IMR-90 (cell line): ENCODE results near the gene HMGCL. TPM values are rescaled to one million over a fixed set of nuclear protein-coding genes. Genes with fewer than 3 reads are reported as not detected.

ENCODE experiments used
- ATAC-seq: fragments of 200-7000 bp; cut with Tn5 transposase; 2 replicates; pipeline ENCODE4 v1.9.1; 2020; ENCODE audit warnings: low read depth, mild to moderate bottlenecking, moderate library complexity
- BruUV-seq: library from RNA; stranded (reverse); fragments of 400-500 nt; replicated peaks from 2 replicates; lab custom pipeline; 2021; lab: Mats Ljungman, UMichigan
- CTCF ChIA-PET: fragments of 300-600 bp; formaldehyde crosslinking; extraction: SDS; loops from one replicate; lab custom pipeline; 2021; ENCODE audit warnings: antibody characterized with exemption; lab: Yijun Ruan, JAX
- POLR2A ChIA-PET: fragments of 300-600 bp; sonication (Branson Sonifier 250); formaldehyde crosslinking; loops from one replicate; lab custom pipeline; 2022; ENCODE audit warnings: antibody characterized with exemption; ENCODE audit not compliant: unreplicated experiment; lab: Charles Lee
- DNase-seq: peaks from one replicate; pipeline ENCODE4 v3.0.0; 2013
- H2AFZ ChIP-seq: replicated peaks from 2 replicates; pipeline ENCODE3; 2013; ENCODE audit warnings: low read length, mild to moderate bottlenecking; ENCODE audit not compliant: poor library complexity
- H2AK5ac ChIP-seq: 2 replicates; pipeline ENCODE4 v1.6.1; 2013; ENCODE audit warnings: low read depth, low read length, inconsistent platforms
- H2AK9ac ChIP-seq: replicated peaks from 2 replicates; pipeline ENCODE3; 2013; ENCODE audit warnings: mild to moderate bottlenecking, low read depth, low read length, moderate library complexity; ENCODE audit not compliant: poor library complexity
- H2BK120ac ChIP-seq: 2 replicates; pipeline ENCODE4 v1.6.1; 2013; ENCODE audit warnings: low read depth, low read length, inconsistent platforms
- H2BK15ac ChIP-seq: 3 replicates; pipeline ENCODE4 v1.6.1; 2013; ENCODE audit warnings: low read depth, low read length, inconsistent platforms
- H2BK20ac ChIP-seq: 2 replicates; pipeline ENCODE4 v1.6.1; 2013; ENCODE audit warnings: low read depth, mild to moderate bottlenecking, inconsistent platforms, low read length, moderate library complexity
- H2BK5ac ChIP-seq: 2 replicates; pipeline ENCODE4 v1.6.1; 2013; ENCODE audit warnings: mild to moderate bottlenecking, low read depth, low read length, inconsistent platforms; ENCODE audit not compliant: poor library complexity, severe bottlenecking
- H3K14ac ChIP-seq: replicated peaks from 2 replicates; pipeline ENCODE4 v1.6.1; 2013; ENCODE audit warnings: low read depth, low read length, inconsistent platforms
- H3K18ac ChIP-seq: 2 replicates; pipeline ENCODE4 v1.6.1; 2013; ENCODE audit warnings: low read depth, low read length, control low read depth
- H3K23ac ChIP-seq: 2 replicates; pipeline ENCODE4 v1.6.1; 2013; ENCODE audit warnings: low read depth, low read length, inconsistent platforms
- H3K27ac ChIP-seq: 2 replicates; pipeline ENCODE4 v1.5.1; 2013; ENCODE audit warnings: mild to moderate bottlenecking, control low read depth, low read length; ENCODE audit not compliant: insufficient read depth
- H3K27me3 ChIP-seq: 2 replicates; pipeline ENCODE4 v1.6.1; 2013; ENCODE audit warnings: low read length; ENCODE audit not compliant: control insufficient read depth, insufficient read depth
- H3K36me3 ChIP-seq: 2 replicates; pipeline ENCODE4 v1.6.1; 2013; ENCODE audit warnings: low read length, mixed read lengths; ENCODE audit not compliant: control insufficient read depth, insufficient read depth
- H3K4ac ChIP-seq: 2 replicates; pipeline ENCODE4 v1.6.1; 2013; ENCODE audit warnings: low read depth, low read length, inconsistent platforms
- H3K4me1 ChIP-seq: 2 replicates; pipeline ENCODE4 v1.6.1; 2013; ENCODE audit warnings: low read length, mixed read lengths; ENCODE audit not compliant: control insufficient read depth, insufficient read depth
- H3K4me2 ChIP-seq: 2 replicates; pipeline ENCODE4 v1.6.1; 2013; ENCODE audit warnings: low read depth, mild to moderate bottlenecking, control low read depth, low read length, moderate library complexity
- H3K4me3 ChIP-seq: 2 replicates; pipeline ENCODE4 v1.5.1; 2013; ENCODE audit warnings: low read depth, mild to moderate bottlenecking, control low read depth, low read length, moderate library complexity; ENCODE audit not compliant: insufficient read depth
- H3K56ac ChIP-seq: 2 replicates; pipeline ENCODE4 v1.6.1; 2013; ENCODE audit warnings: low read length, inconsistent platforms; ENCODE audit not compliant: insufficient read depth; ENCODE audit errors: extremely low read depth
- H3K79me1 ChIP-seq, 2 experiments: 2 replicates each; pipeline ENCODE4 v1.6.1; 2013; ENCODE audit warnings: low read length in 2 of 2, inconsistent platforms in 1 of 2, low read depth in 1 of 2
- H3K9ac ChIP-seq: 2 replicates; pipeline ENCODE4 v1.6.1; 2013; ENCODE audit warnings: low read depth, low read length, control low read depth
- H3K9me1 ChIP-seq: 2 replicates; pipeline ENCODE4 v1.6.1; 2013; ENCODE audit warnings: low read length, inconsistent platforms; ENCODE audit not compliant: insufficient read depth
- H3K9me3 ChIP-seq: 2 replicates; pipeline ENCODE4 v1.6.1; 2013; ENCODE audit warnings: low read length; ENCODE audit not compliant: control insufficient read depth, insufficient read depth
- H4K20me1 ChIP-seq: 2 replicates; pipeline ENCODE4 v1.6.1; 2013; ENCODE audit warnings: low read length, inconsistent platforms; ENCODE audit not compliant: insufficient read depth
- H4K5ac ChIP-seq: 2 replicates; pipeline ENCODE4 v1.6.1; 2013; ENCODE audit warnings: mild to moderate bottlenecking, low read depth, low read length, control low read depth
- H4K8ac ChIP-seq, 2 experiments: 2 replicates each; pipeline ENCODE4 v1.6.1; 2013; ENCODE audit warnings: low read depth in 2 of 2, low read length in 2 of 2, control low read depth in 1 of 2, inconsistent platforms in 1 of 2
- H4K91ac ChIP-seq: 2 replicates; pipeline ENCODE4 v1.6.1; 2013; ENCODE audit warnings: low read depth, low read length, inconsistent platforms; ENCODE audit not compliant: insufficient read depth
- BHLHE40 ChIP-seq: fragments of 150-350 bp; IDR thresholded peaks from 2 replicates; pipeline ENCODE4 v1.6.1; 2016; ENCODE audit warnings: mild to moderate bottlenecking, low read depth, low read length
- CTCF ChIP-seq: conservative IDR thresholded peaks from 2 replicates; pipeline ENCODE4 v1.5.1; 2012; ENCODE audit warnings: mild to moderate bottlenecking, low read depth, low read length, improper control_type of control experiment
- MAFK ChIP-seq: IDR thresholded peaks from 2 replicates; pipeline ENCODE4 v1.6.1; 2012; ENCODE audit warnings: low read depth, low read length, improper control_type of control experiment
- MXI1 ChIP-seq: IDR thresholded peaks from 2 replicates; pipeline ENCODE4 v1.6.1; 2012; ENCODE audit warnings: low read depth, mild to moderate bottlenecking, low read length, moderate library complexity, borderline replicate concordance
- POLR2A ChIP-seq: IDR thresholded peaks from 2 replicates; pipeline ENCODE4 v1.6.1; 2012; ENCODE audit warnings: mild to moderate bottlenecking, low read depth, low read length
- RAD21 ChIP-seq: IDR thresholded peaks from 2 replicates; pipeline ENCODE4 v1.6.1; 2012; ENCODE audit warnings: low read length, improper control_type of control experiment
- SMC3 ChIP-seq: fragments of 150-350 bp; IDR thresholded peaks from 2 replicates; pipeline ENCODE4 v1.6.1; 2016; ENCODE audit warnings: low read depth, mild to moderate bottlenecking, antibody characterized with exemption, low read length, moderate library complexity
- dilution Hi-C: fragments of 300-500 bp; cut with HindIII; formaldehyde crosslinking; loops from one replicate; pipeline ENCODE4 v1.14.3; 2018; ENCODE audit warnings: low sequenced_read_pairs; ENCODE audit not compliant: unreplicated experiment
- in situ Hi-C: fragments of 300-500 bp; cut with MboI; formaldehyde crosslinking; loops from 3 replicates; pipeline ENCODE4 v1.14.3; 2019; ENCODE audit warnings: low sequenced_read_pairs, inconsistent platforms, mixed read lengths
- intact Hi-C: fragments of 100-400 bp; cut with micrococcal nuclease; formaldehyde crosslinking; loops from 2 replicates; pipeline ENCODE4 v1.10.0; 2022
- polyA plus RNA-seq, 3 experiments: library from polyadenylated mRNA; depleted of rRNA; stranded (reverse); fragments of >200 nt; gene quantifications; 2 replicates each; pipeline ENCODE4 v1.2.3, GENCODE V29; 2012; ENCODE audit warnings: low replicate concordance in 1 of 3
- total RNA-seq: library from RNA; depleted of rRNA; stranded (reverse); fragments of >200 nt; gene quantifications from 2 replicates; pipeline ENCODE4 v1.2.3, GENCODE V29; 2012

The HMGCL gene
- total and polyA plus RNA-seq, 2 of the 4 experiments (the other 2 are of a cell fraction): 30.6 to 33.5 TPM

- no peak overlapping the region for H2AK9ac ChIP-seq
- DNase-seq (no peak), ATAC-seq (no peak)
- H2BK15ac ChIP-seq: no peak overlapping the region
- dilution Hi-C loops (no loop called here), intact Hi-C loops (no loop called here), in situ Hi-C loops (no loop called here)
- H3K9me3 ChIP-seq: no peaks in the 10 kb centered on the region
- no TSS peak for BruUV-seq
- H3K23ac ChIP-seq: no peak overlapping the region
- no peak overlapping the region for H3K14ac ChIP-seq
- ChIA-PET POLR2A (no interaction called here), CTCF (interaction anchor here (1.5 kb wide), 1 partner anchor 45 kb away, joined by 5 read pairs; no protein-coding TSS in a partner anchor)
- no peak overlapping the region for H2AFZ ChIP-seq
- H4K5ac ChIP-seq: no peak overlapping the region
- H3K36me3 ChIP-seq: peaks cover 38% of the 10 kb centered on the region
- H4K8ac ChIP-seq: no peak overlapping the region
- no peaks in the 10 kb centered on the region for H4K20me1 ChIP-seq
- no peak overlapping the region for H3K9ac ChIP-seq
- H3K56ac ChIP-seq: no peak overlapping the region
- H3K4me3 ChIP-seq: no peak overlapping the region
- H2BK120ac ChIP-seq: no peak overlapping the region
- no peaks in the 10 kb centered on the region for H3K4me1 ChIP-seq
- no peak overlapping the region for H3K27ac ChIP-seq
- no peaks in the 10 kb centered on the region for H3K79me1 ChIP-seq
- no peak overlapping the region for H2BK20ac ChIP-seq
- TF ChIP-seq POLR2A (no peak), SMC3 (no peak), MAFK (no peak), BHLHE40 (no peak), MXI1 (no peak), CTCF (no peak), RAD21 (no peak)
- no peak overlapping the region for H4K91ac ChIP-seq
- H3K18ac ChIP-seq: no peak overlapping the region
- no peak overlapping the region for H2BK5ac ChIP-seq
- H3K4me2 ChIP-seq: no peak overlapping the region
- H2AK5ac ChIP-seq: no peak overlapping the region
- no peak overlapping the region for H3K4ac ChIP-seq
- no peaks in the 10 kb centered on the region for H3K9me1 ChIP-seq
- H3K27me3 ChIP-seq: no peaks in the 10 kb centered on the region
These were observed 8.3 kb downstream of the HMGCL start for GRCh38 chr1:23816906-23817305.
